ENCODE measurements around the gene COASY.
A peak's percentile ranks its signal among the peaks of the same experiment; 100 is the strongest.
"Not testable (repeated sequence)": the region's sequence is repeated elsewhere in the genome, so short reads cannot be mapped to it uniquely, and the experiment has no call there.

COASY gene

DNA sequence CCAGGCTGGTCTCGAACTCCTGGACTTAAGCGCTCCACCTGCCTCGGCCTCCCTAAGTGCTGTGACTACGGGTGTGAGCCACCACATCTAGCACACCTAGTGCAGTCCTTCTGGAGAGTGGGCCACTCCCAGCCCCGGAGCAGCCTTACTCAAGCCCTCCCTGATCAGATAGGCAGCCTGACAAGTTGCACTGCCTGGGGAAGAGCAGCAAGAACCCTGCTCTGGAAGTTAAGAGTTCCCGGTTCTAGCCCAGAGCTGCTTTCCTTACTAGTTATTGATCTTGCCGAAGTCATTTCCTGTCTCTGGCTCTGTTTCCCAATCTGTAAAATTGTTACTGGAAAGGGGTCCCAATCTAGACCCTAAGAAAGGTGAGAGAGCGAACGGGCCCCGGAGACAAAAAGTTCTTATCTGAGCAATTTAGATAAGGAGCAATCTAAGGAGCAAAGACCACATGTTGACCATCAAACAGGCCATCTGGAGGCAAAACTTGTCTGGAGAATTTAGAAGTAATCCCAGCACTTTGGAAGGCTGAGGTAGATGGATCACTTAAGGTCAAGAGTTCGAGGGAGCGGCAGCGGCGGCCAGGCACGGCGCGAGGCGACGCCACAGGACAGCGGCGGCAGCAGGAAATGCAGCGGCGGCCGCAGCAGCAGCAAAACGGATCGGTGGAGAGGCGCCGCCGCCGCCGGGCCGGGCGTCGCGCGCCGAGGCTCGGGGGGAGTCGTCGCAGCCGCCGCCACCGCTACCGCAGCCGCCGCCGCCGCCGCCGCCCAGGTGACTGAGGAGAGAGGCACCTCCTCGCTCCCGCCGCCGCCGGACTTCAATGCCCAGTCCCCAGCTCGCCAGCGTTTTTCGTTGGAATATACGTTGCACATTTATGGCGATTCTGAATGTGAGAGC, 30.2 kb upstream of the COASY start:
- DNase-seq: peak; percentile 31 to 55 (median 43)

DNA sequence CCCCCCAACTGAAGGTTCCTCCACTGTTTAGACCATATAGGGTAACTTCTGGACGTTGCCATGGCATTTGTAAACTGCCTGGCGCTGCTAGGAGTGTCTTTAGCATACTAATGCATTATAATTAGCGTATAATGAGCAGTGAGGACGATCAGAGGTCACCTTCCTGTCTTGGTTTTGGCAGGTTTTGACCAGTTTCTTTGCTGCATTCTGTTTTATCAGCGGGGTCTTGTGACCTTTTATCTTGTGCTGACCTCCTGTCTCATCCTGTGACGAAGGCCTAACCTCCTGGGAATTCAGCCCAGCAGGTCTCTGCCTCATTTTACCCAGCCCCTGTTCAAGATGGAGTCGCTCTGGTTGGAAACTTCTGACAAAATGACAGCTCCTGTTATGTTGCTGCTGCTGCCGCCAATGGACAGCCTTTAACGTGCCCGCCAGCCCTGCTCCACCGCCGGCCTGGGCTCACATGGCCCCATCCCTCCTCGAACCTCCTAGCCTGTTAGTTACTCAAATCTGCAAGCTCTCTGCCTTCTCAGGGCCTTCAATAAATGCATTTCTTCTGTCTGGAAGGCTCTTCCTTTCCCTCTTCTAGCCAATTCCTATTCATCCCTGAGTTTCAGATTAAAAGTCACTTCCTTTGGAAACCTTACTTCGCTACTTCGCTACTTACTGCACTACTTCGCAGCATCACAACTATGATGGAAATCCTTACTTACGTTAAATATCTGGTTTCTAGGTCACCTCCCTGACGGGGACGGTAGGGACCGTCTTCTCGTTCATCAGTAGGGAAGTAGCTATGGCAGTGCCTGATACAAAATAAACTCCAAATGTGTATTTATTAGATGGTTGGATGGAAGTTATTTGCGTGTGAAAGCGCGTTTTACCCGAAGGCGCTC, 26.5 kb upstream of the COASY start:
- no peak for DNase-seq

DNA sequence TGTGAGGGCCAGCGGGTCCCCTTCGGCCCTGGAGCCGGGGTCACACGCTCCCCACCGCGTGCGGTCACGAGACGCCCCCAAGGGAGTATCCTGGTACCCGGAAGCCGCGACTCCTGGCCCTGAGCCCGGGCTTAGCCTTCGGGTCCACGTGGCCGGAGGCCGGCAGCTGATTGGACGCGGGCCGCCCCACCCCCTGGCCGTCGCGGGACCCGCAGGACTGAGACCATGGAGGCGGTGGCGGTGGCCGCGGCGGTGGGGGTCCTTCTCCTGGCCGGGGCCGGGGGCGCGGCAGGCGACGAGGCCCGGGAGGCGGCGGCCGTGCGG, 25.9 kb upstream of the COASY start, which contains the start of gene NAGLU:
Gene NAGLU, plus strand, starts transcription at position 194 of the 324 bp plus-strand sequence. Its CDS starts 32 bp downstream, at position 226.
- DNase-seq: peak; percentile 65 to 84 (median 71)

DNA sequence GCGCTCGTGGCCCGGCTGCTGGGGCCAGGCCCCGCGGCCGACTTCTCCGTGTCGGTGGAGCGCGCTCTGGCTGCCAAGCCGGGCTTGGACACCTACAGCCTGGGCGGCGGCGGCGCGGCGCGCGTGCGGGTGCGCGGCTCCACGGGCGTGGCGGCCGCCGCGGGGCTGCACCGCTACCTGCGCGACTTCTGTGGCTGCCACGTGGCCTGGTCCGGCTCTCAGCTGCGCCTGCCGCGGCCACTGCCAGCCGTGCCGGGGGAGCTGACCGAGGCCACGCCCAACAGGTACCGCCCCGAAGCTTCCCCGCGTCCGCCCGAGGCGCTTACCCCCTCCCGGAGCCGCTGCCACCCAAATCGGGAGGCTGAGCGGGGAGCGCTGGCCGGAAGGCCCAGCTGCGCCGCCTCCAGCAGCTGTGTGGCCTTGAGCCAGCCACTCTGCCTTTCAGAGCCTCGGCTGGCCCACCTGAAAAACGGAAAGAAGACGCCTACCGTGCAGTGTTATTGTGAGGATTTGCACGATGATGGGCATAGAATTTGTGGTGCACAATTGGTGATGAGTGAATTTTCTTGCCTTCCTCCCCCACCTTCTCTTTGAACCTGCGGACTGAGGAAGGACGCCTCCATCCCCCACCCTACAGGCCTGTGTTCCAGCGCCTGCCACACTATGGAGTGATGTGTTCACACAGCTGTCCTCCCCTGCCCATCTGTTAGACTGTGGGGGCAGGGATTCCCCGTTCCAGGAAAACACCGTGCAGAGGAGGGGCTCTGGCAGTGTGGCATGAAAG, 25.4 kb upstream of the COASY start:
- DNase-seq: peak; percentile 49 to 82 (median 60)

DNA sequence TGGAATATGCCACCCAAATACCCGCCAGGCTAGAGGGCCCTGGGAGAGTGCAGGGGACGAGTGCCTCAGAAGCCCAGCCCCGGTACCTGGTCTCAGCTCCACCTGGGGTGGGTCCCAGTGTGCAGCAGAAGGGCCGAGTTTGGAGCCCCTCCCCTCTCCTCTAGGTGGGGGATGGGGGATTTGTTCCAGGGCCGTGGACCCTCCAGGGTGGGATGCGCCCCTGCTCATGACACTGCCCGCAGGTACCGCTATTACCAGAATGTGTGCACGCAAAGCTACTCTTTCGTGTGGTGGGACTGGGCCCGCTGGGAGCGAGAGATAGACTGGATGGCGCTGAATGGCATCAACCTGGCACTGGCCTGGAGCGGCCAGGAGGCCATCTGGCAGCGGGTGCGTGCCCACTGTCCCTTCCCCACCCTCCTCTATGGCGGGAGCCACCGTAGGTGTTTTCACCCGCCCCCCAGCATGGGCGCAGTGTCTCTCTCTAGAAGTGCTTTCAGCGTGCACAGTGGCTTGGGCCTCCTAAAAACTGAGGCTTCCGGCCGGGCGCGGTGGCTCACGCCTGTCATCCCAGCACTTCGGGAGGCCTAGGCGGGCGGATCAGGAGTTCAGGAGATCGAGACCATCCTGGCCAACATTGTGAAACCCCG, 24.7 kb upstream of the COASY start:
- no peak for DNase-seq

DNA sequence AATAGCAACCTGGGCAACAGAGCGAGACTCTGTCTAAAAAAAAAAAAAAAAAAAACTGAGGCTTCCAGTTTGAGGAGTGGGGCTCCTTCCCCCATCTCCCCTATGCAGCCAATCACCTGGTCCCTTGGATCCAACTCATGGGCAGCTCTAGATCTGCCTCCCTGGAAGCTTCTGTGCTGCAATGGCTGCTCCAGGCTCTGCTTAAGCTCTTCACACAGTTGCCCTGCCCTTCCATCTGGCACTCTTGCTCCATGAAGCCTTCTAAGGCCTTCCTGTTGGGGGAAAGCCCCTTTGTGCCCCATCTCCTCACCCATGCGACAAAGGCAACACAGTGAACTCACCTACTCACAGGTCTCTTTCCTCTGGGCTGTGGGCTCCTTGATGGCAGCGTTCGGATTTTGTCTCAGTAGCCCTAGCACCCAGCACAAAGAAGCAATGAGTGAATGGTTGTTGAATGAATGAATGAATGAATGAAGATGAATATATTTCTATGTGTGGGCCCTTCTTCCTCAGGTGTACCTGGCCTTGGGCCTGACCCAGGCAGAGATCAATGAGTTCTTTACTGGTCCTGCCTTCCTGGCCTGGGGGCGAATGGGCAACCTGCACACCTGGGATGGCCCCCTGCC, 24.0 kb upstream of the COASY start:
- no peak for DNase-seq

DNA sequence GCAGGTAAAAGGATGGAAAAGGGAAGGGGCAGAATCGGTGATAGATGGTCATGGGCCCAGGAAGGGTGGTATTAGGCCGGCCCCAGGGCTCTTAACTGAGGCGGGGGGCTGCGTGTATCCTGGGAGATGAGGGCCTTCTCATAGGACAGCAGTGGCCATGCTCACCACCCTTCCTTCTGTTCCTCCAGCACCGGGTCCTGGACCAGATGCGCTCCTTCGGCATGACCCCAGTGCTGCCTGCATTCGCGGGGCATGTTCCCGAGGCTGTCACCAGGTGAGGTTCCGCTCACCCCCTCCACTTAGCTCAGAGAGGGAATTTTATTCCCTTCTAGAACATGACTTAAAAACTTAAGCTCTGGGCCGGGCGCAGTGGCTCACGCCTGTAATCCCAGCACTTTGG, 23.5 kb upstream of the COASY start:
- no peak for DNase-seq

DNA sequence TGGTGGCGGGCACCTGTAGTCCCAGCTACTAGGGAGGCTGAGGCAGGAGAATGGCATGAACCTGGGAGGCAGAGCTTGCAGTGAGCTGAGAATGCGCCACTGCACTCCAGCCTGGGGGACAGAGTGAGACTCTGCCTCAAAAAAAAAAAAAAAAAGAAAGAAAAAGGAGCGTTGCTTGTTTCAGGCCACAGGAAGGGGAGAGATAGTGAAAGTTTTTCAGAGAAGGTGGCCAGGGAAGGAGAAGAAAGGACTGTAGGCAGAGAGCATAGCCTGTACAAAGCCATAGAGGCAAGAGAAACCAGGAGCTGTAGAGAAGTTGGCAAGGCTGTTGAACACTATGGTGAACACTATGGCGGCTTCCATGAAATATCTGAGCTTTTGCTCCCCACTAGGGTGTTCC, 21.4 kb upstream of the COASY start:
- not testable (repeated sequence) for DNase-seq

DNA sequence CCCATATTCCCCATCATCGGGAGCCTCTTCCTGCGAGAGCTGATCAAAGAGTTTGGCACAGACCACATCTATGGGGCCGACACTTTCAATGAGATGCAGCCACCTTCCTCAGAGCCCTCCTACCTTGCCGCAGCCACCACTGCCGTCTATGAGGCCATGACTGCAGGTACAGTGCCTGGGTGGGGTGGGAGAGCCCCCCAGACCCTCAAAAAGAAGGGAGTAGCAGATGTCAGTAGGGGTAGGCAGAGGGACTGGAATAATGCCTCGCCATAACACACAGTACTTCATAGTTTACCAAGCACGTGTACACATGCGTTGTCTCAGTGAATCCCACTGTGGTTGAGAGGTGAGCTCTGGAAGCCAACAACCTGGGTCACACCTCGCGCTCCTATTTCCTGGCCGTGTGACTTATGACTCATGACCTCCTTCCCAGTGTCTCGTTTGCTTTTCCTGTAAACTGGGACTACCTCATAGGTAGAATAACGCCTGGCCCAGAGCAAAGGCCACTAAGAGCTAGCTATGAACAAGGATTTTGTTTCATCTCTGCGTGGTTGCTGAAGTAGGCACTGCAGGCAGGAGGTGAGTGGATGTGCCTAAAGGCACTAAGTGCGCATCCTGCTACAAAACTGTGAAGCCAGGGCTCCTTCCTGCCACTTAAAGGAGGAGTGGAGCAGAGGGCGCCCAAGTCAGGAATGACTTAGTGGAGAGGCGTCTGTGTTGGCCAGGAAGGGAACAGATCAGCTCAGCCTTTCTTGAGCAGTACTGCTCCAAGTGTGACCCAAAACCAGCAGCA, 20.7 kb upstream of the COASY start:
- DNase-seq: peak in 1 of 5 donors; percentile 48

DNA sequence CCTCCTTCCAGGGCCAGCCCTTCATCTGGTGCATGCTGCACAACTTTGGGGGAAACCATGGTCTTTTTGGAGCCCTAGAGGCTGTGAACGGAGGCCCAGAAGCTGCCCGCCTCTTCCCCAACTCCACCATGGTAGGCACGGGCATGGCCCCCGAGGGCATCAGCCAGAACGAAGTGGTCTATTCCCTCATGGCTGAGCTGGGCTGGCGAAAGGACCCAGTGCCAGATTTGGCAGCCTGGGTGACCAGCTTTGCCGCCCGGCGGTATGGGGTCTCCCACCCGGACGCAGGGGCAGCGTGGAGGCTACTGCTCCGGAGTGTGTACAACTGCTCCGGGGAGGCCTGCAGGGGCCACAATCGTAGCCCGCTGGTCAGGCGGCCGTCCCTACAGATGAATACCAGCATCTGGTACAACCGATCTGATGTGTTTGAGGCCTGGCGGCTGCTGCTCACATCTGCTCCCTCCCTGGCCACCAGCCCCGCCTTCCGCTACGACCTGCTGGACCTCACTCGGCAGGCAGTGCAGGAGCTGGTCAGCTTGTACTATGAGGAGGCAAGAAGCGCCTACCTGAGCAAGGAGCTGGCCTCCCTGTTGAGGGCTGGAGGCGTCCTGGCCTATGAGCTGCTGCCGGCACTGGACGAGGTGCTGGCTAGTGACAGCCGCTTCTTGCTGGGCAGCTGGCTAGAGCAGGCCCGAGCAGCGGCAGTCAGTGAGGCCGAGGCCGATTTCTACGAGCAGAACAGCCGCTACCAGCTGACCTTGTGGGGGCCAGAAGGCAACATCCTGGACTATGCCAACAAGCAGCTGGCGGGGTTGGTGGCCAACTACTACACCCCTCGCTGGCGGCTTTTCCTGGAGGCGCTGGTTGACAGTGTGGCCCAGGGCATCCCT, 18.5 kb upstream of the COASY start:
- DNase-seq: no peak

DNA sequence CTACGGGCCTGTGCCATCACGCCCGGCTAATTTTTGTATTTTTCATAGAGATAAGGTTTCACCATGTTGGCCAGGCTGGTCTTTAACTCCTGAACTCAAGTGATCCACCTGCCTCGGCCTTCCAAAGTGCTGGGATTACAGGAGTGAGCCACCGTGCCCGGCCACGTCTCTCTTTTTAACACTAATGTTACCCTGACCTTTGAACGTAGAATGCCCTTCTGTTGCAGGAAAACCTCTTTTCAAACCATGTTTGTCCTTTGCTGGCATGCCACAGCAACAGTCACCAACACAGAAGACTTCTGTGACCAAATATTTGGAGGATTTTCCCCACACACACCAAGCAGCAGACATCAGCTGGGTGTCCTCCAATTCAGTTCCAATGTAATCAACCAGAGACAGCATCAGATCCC, 17.1 kb upstream of the COASY start:
- no peak for DNase-seq

DNA sequence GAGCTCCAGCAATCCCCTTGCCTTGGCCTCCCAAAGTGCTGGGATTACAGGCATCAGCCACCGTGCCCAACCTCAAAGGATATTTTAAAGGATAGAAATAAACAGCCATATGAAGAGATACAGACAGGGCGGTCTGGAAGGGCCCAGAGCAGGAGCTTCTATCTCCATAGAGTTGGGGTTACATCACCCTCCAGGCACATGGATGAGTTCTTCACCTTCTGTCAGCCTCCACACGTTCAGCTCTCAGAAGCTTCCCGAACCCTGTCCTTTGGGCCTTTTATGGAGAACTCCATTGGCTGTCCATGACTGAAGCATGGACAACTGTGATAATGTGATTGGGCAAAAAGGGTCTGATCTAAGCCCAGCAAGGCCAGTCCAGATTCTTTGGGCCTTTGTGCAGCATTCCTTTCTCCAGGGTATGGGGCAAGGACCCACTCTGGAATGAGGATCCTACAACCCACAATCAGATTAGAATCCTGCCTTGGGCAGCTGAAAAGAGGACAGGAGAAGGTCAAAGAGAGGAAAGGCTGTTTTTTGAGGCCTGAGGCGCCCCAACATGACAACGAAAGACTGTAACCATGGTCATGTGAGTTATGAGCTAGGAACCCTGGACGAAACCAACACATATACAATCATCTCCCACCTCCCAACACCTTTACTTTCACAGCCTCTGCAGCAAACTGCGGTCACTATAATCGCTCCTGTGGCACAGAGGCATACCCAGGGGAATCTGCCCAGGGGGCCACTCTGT, 16.0 kb upstream of the COASY start:
- DNase-seq: not testable (repeated sequence)

DNA sequence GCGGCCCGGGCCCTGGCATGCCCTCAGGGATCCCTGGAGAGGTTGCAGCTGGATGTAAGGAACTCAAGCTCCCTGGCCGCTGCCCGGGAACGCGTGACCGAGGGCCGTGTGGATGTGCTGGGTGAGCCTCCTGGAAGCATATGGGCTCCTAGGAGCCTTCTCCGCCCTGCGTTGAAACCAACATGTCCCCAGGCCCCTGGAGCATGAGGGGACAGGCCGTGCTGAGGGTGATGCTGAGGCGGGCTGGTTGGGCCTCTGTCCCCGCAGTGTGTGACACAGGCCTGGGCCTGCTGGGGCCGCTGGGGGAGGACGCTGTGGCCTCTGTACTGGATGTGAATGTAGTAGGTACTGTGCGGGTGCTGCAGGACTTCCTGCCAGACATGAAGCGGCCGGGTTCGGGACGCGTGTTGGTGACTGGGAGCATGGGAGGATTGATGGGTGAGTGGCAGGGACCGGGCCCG, 14.9 kb upstream of the COASY start:
- DNase-seq: no peak

DNA sequence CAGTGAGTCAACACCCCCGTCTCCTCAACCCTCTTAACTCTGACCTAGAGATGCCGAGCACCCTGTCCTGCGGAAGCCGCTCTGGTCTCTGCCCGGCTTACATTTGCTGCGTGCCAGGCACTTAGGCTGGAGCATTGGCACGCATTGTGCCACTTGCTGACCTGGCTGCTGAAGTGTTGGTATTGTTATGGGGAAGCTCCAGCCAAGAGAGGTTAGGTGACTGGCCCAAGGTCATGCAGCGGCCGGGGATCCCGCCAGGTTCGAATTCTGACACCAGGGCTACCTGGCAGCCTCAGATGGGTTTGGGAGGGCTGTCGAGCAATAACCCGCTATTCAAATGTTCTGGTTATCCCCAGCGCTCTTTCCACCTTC, 14.3 kb upstream of the COASY start:
- no peak for DNase-seq

DNA sequence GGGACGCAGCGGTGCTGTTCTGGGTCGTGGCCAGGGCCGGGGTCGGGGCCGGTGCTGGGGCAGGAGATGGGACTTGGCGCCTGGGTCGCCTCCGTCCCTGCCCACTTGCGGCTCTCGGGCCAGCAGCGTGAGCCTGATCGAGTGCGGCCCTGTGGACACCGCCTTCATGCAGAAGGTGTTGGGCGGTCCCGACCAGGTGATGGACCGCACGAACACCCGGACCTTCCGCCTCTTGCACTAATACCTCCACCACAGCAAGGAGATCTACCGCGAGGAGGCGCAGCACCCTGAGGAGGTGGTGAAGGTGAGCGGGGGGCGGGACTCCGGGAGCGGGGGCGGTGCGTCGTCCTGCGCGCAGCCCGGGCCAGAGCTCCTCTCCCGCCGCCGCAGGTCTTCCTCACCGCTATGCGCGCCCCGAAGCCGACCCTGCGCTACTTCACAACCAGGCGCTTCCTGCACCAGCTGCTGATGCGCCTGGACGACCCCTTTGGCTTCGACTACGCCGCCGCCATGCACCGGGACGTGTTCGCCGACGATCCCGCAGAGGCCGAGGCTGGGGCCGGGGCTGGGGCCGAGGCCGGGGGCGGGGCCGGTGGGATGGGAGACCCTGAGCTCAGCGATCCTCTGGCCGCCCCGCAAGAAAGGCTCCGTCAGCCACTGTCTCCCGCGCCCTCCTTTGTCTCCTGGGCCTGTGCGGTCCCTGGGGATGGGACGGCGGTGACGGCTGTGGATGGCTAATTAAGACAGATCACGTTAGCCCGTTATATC, 13.7 kb upstream of the COASY start:
- peak; percentile 56 to 74 (median 68) for DNase-seq

DNA sequence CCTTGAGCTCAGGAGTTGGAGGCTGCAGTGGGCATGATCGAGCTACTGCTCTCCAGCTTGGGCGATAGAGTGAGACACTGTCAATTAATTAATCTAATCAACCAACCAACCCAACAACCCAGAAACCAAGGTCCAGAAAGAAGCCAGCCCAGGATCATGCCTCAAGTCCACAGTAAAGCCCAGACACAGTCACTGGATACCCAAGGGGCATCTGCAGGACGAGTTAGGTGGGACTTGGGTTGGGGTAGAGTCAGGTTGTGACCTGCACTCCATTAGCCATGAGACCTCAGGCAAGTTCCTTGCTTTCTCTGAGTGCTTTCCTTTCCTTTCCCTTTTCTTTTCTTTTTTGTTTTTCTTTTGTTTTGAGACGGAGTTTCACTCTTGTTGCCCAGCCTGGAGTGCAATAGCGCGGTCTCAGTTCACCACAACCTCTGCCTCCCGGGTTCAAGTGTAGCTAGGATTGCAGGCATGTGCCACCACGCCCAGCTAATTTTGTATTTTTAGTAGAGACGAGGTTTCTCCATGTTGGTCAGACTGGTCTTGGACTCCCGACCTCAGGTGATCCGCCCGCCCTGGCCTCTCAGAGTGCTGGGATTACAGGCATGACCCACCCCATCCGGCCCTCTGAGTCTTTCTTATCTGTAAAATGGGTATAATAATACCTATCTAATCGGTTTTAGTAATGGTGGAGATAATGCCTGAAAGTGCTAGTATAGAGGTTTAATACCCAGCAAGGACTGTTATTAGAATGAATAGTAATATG, 12.8 kb upstream of the COASY start:
- no peak for DNase-seq

DNA sequence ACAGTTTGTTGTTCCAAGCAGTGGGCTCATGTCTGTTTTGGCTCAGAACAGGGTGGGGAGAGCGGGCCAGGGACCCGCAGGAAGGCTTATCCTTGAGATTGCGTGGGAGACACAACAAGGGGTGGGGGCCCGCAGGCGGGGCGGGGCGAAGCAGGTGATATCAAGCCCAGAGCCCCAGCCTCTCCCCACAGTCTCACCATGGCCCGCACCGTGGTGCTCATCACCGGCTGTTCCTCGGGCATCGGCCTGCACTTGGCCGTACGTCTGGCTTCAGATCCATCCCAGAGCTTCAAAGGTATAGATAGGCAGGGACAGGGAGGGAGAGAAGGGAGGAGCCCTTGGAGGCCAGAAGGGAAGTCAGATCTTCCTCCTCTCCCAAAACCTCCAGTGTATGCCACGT, 9.2 kb upstream of the COASY start, which contains the start of gene HSD17B1:
Gene HSD17B1, plus strand, starts transcription at position 188 of the 400 bp plus-strand sequence. Its CDS starts 11 bp downstream, at position 199.
- not testable (repeated sequence) for DNase-seq

All from T-helper 1 cell (primary cell).